ENCODE measurements around the gene HAPLN2.

The HAPLN2 gene

GRCh38 chr1:156652131-156652991 is 33.1 kb downstream of the HAPLN2 start:
- DNase-seq (ENCODE audit: low read depth) = peak; percentile 41
- H3K4me3 ChIP-seq (ENCODE audit: control insufficient read depth, low read depth, low read length) = no peak overlapping the region

GRCh38 chr1:156652992-156653355 is 33.8 kb downstream of the HAPLN2 start:
- TF ChIP-seq, protein P1, sequence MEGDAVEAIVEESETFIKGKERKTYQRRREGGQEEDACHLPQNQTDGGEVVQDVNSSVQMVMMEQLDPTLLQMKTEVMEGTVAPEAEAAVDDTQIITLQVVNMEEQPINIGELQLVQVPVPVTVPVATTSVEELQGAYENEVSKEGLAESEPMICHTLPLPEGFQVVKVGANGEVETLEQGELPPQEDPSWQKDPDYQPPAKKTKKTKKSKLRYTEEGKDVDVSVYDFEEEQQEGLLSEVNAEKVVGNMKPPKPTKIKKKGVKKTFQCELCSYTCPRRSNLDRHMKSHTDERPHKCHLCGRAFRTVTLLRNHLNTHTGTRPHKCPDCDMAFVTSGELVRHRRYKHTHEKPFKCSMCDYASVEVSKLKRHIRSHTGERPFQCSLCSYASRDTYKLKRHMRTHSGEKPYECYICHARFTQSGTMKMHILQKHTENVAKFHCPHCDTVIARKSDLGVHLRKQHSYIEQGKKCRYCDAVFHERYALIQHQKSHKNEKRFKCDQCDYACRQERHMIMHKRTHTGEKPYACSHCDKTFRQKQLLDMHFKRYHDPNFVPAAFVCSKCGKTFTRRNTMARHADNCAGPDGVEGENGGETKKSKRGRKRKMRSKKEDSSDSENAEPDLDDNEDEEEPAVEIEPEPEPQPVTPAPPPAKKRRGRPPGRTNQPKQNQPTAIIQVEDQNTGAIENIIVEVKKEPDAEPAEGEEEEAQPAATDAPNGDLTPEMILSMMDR (conservative IDR thresholded peaks at IDR 0.05; ENCODE audit: control insufficient read depth, insufficient read depth, low read depth, low read length) = no peak
- no peak overlapping the region for H3K4me3 ChIP-seq (ENCODE audit: control insufficient read depth, low read depth, low read length)
- no peak for DNase-seq (ENCODE audit: low read depth)

More at GRCh38 chr1:156652131-156652991, 33.1 kb downstream of the HAPLN2 start:
- TF ChIP-seq, protein P1 (conservative IDR thresholded peaks at IDR 0.05; ENCODE audit: control insufficient read depth, insufficient read depth, low read depth, low read length) = no peak

DNA sequence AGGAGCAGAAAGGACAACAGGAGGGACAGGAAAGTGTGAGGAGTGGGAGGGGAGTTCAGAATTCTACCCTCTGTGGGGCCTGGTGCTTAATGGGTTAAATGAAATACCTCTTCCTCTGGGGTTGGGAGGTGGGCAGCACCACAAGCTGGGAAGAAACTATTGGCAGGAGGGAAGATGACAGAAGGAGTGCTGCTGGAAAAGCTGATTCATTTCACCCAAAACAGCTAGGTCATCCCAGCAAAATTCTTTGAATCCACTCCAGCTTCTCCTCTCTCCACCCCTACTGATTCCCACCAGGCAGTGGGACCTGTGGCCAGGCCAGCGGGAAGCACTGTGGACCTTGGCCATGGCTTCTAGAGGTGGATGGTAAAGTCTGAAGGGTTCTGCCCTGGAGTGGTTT is 35.5 kb downstream of the HAPLN2 start:
- peak; percentile 23 for DNase-seq (ENCODE audit: low read depth)
- TF ChIP-seq, protein P1 (conservative IDR thresholded peaks at IDR 0.05; ENCODE audit: control insufficient read depth, insufficient read depth, low read depth, low read length) = no peak
- no peak overlapping the region for H3K4me3 ChIP-seq (ENCODE audit: control insufficient read depth, low read depth, low read length)

DNA sequence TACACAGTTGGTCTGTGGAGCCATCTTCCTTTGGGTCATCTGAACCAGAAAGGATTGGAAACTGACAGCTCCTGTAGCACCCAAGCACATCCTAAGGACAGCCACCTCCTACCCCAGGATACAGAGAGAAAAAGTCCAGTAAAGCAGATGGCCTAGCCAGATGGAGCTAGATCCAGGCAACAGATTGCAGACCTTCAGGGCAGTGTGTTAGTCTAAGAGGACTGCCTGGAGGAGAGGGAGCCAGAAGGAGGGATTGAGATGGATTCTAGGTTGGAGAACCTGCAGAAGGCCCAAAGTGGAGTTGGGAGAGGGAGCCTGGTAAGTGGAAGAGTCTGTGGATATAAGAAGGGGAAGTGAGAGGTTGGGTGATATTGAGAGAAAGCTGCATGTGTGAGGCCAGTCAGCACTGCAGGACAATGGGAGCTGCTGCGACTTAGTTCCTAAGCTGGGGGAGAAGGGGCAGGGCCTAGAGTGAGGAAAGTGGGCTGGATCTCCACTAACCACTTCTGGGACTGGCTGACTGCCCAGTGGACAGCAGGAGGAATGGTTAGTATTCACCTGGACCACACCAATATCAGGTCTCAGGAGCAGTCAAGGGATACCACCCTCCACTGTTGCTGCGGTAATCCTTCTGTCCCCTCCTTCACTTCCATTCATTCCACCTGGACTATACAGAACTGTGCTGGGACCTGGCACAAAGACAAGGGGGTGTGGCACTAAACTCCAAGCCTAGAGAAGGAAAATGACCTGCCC is 36.1 kb downstream of the HAPLN2 start:
- TF ChIP-seq, protein P1 (conservative IDR thresholded peaks at IDR 0.05; ENCODE audit: control insufficient read depth, insufficient read depth, low read depth, low read length) = no peak
- DNase-seq (ENCODE audit: low read depth) = no peak

GRCh38 chr1:156655904-156656516 is 36.8 kb downstream of the HAPLN2 start:
- DNase-seq (ENCODE audit: low read depth) = no peak
- no peak overlapping the region for H3K4me3 ChIP-seq (ENCODE audit: control insufficient read depth, low read depth, low read length)
- TF ChIP-seq, protein P1 (conservative IDR thresholded peaks at IDR 0.05; ENCODE audit: control insufficient read depth, insufficient read depth, low read depth, low read length) = no peak

More for the DNA sequence above, 36.1 kb downstream of the HAPLN2 start:
- H3K4me3 ChIP-seq (ENCODE audit: control insufficient read depth, low read depth, low read length) = no peak overlapping the region
